A549 (cell line): ENCODE results near the gene IGF2BP3. TPM values are rescaled to one million over a fixed set of nuclear protein-coding genes. Genes with fewer than 3 reads are reported as not detected.
A peak's percentile ranks its signal among the peaks of the same experiment; 100 is the strongest.

Experiments
- ATAC-seq, 2 experiments: fragments of 200-7000 bp in 1 of 2; fragments of >200 bp in 1 of 2; cut with Nextera tagmentation in 1 of 2; cut with Tn5 transposase in 1 of 2; 3 replicates each; pipeline versions ENCODE4 v1.8.0 to v1.9.1; 2018 to 2020; ENCODE audit warnings: mild to moderate bottlenecking in 1 of 2, moderate library complexity in 1 of 2
- CTCF ChIA-PET: fragments of 300-600 bp; sonication (Branson Sonifier 250); formaldehyde crosslinking; extraction: SDS; loops from one replicate; lab custom pipeline; 2021; ENCODE audit warnings: antibody characterized with exemption, inconsistent platforms; lab: Yijun Ruan, JAX
- POLR2A ChIA-PET: fragments of 350-600 bp; formaldehyde crosslinking; extraction: SDS; loops from one replicate; lab custom pipeline; 2021; ENCODE audit warnings: antibody characterized with exemption, inconsistent platforms; lab: Yijun Ruan, JAX
- DNase-seq, 2 experiments: peaks; one replicate each; pipeline versions ENCODE4 v3.0.0 to v3.0.0-alpha.2; 2011 to 2016; ENCODE audit warnings: low read depth in 1 of 2, low spot score in 1 of 2
- FAIRE-seq: peaks from 2 replicates; lab custom pipeline; 2011; peaks lifted over from hg19 to GRCh38; lab: Jason Lieb, UNC
- H3K27ac ChIP-seq, 2 experiments: fragments of >200 bp; sonication (Bioruptor Twin); formaldehyde crosslinking; 3 replicates each; pipeline ENCODE4 v1.5.1; 2016 to 2017
- H3K4me1 ChIP-seq: fragments of >200 bp; sonication (Bioruptor Twin); formaldehyde crosslinking; 3 replicates; pipeline ENCODE4 v1.6.1; 2016
- H3K4me2 ChIP-seq: fragments of >200 bp; sonication (Bioruptor Twin); formaldehyde crosslinking; 3 replicates; pipeline ENCODE4 v1.6.1; 2016
- H3K4me3 ChIP-seq: fragments of >200 bp; sonication (Bioruptor Twin); formaldehyde crosslinking; 3 replicates; pipeline ENCODE4 v1.5.1; 2016
- H3K9me3 ChIP-seq: fragments of >200 bp; sonication (Bioruptor Twin); formaldehyde crosslinking; 3 replicates; pipeline ENCODE4 v1.6.1; 2016
- CBX8 ChIP-seq: fragments of 200-600 bp; sonication (generic); IDR thresholded peaks from 2 replicates; pipeline ENCODE4 v1.6.1; 2016
- EHF ChIP-seq: fragments of 250-450 bp; sonication (Bioruptor Pico); IDR thresholded peaks from 2 replicates; pipeline ENCODE4 v1.5.0; 2020; ENCODE audit warnings: mild to moderate bottlenecking
- FOSL2 ChIP-seq, 2 experiments: fragments of 450-650 bp in 1 of 2; fragments of >200 bp in 1 of 2; sonication (Bioruptor Twin) in 1 of 2; formaldehyde crosslinking; IDR thresholded peaks; 2 replicates each; pipeline versions ENCODE4 v1.5.0 to v1.6.1; 2016 to 2020; ENCODE audit warnings: mild to moderate bottlenecking in 1 of 2, moderate library complexity in 1 of 2
- HEYL ChIP-seq: fragments of 250-450 bp; sonication (Bioruptor Pico); IDR thresholded peaks from 2 replicates; pipeline ENCODE4 v1.8.0; 2021; ENCODE audit warnings: mild to moderate bottlenecking, moderate library complexity
- HOXA7 ChIP-seq: fragments of 250-450 bp; sonication (Bioruptor Pico); IDR thresholded peaks from 2 replicates; pipeline ENCODE4 v1.5.0; 2020; ENCODE audit warnings: mild to moderate bottlenecking, moderate library complexity
- JUNB ChIP-seq: fragments of >200 bp; sonication (Bioruptor Twin); formaldehyde crosslinking; IDR thresholded peaks from 2 replicates; pipeline ENCODE4 v1.6.1; 2016
- MAZ ChIP-seq: fragments of 150-350 bp; IDR thresholded peaks from 2 replicates; pipeline ENCODE4 v1.6.1; 2014; ENCODE audit warnings: antibody characterized with exemption, low read depth, low read length, borderline replicate concordance
- PHF8 ChIP-seq: fragments of 200-600 bp; sonication (generic); IDR thresholded peaks from 2 replicates; pipeline ENCODE4 v1.6.1; 2016; ENCODE audit warnings: low read depth, mild to moderate bottlenecking, antibody characterized with exemption, moderate library complexity, borderline replicate concordance
- ZC3H11A ChIP-seq: fragments of 450-650 bp; IDR thresholded peaks from 2 replicates; pipeline ENCODE4 v1.6.1; 2014; ENCODE audit warnings: antibody characterized with exemption, mild to moderate bottlenecking
- ZNF302 ChIP-seq: fragments of 250-450 bp; sonication (Bioruptor Pico); IDR thresholded peaks from 2 replicates; pipeline ENCODE4 v1.9.0; 2021; ENCODE audit warnings: inconsistent platforms, mild to moderate bottlenecking, moderate library complexity
- WGBS: methylation state at CpG from one replicate; pipeline ENCODE4 v1.1.6; 2017; ENCODE audit errors: missing lambda C conversion rate; 5-methylcytosine and 5-hydroxymethylcytosine counted together
- polyA plus RNA-seq, 4 experiments: library from polyadenylated mRNA; depleted of rRNA in 3 of 4; stranded (reverse); fragments of >200 nt; fragmentation: RNase III in 1 of 4; extraction: RNeasy Plus Mini Kit Qiagen cat#74134 plus additional on column Dnase treatment in 1 of 4; gene quantifications; 2 replicates in 3 of 4; 3 replicates in 1 of 4; pipeline ENCODE4 v1.2.3, GENCODE V29; 2011 to 2017
- TF ChIP-seq, protein P1 (sequence below): fragments of >200 bp; sonication (Bioruptor Twin); formaldehyde crosslinking; IDR thresholded peaks from 3 replicates; pipeline ENCODE4 v1.5.1; 2016
- TF ChIP-seq, protein P2 (sequence below): fragments of >200 bp; sonication (Bioruptor Twin); formaldehyde crosslinking; IDR thresholded peaks from 3 replicates; pipeline ENCODE4 v1.6.1; 2016
- TF ChIP-seq, protein P3 (sequence below): fragments of 250-450 bp; sonication (Bioruptor Pico); IDR thresholded peaks from 2 replicates; pipeline ENCODE4 v1.5.0; 2021; ENCODE audit warnings: mild to moderate bottlenecking, moderate library complexity, borderline replicate concordance
- TF ChIP-seq, protein P4 (sequence below): fragments of 250-450 bp; sonication (Bioruptor Pico); IDR thresholded peaks from 2 replicates; pipeline ENCODE4 v1.5.0; 2020; ENCODE audit warnings: low read depth, mild to moderate bottlenecking, moderate library complexity

Gene IGF2BP3
- polyA plus RNA-seq, 2 of the 4 experiments (the other 2 are of a cell fraction), result 26.7 to 62.0 TPM

DNA sequence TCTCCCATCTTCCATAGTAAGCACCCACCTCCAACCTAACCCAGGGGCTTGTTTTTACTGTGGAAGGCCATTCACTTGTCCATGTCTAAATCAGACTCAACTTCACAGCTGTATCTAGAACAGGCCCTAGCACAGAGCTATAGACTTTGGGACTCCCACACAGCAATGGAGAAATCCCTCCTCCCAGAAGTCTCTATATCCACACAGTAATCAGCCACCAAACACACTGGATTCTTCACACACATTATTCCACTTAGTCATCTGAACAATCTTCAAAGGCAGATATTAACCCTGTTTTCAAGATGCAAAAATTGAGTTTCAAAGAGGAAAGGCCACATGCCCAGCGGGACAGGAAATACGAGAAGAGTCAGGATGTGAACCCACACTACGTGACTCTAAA is 89.3 kb downstream of the IGF2BP3 start:
- DNase-seq (no peak), ATAC-seq (0 out of 6 replicates have a peak, but pooled peaks of 1 of the 2 experiments have one; percentile 19), FAIRE-seq (no peak)
- H3K9me3 ChIP-seq, result no peaks in the 10 kb centered on the region
- H3K27ac ChIP-seq, result no peak overlapping the region
- peaks cover 32% of the 10 kb centered on the region for H3K4me1 ChIP-seq
- no peak overlapping the region for H3K4me2 ChIP-seq
- CTCF ChIA-PET, result interaction anchor here (1.0 to 2.5 kb wide), 4 partner anchors 10 to 108 kb away, joined by 3 to 9 read pairs (median 6); no protein-coding TSS in a partner anchor
- H3K4me3 ChIP-seq, result no peak overlapping the region
- POLR2A ChIA-PET, result no interaction called here
- WGBS, result 93% methylated on average over 3 of the region's 3 CpGs
- TF ChIP-seq EHF (CRISPR knock-in tag), result no peak
- TF ChIP-seq MAZ, result no peak
- no peak for TF ChIP-seq CBX8
- TF ChIP-seq ZC3H11A, result no peak
- no peak for TF ChIP-seq PHF8
- no peak for TF ChIP-seq HEYL
- TF ChIP-seq, protein P1, sequence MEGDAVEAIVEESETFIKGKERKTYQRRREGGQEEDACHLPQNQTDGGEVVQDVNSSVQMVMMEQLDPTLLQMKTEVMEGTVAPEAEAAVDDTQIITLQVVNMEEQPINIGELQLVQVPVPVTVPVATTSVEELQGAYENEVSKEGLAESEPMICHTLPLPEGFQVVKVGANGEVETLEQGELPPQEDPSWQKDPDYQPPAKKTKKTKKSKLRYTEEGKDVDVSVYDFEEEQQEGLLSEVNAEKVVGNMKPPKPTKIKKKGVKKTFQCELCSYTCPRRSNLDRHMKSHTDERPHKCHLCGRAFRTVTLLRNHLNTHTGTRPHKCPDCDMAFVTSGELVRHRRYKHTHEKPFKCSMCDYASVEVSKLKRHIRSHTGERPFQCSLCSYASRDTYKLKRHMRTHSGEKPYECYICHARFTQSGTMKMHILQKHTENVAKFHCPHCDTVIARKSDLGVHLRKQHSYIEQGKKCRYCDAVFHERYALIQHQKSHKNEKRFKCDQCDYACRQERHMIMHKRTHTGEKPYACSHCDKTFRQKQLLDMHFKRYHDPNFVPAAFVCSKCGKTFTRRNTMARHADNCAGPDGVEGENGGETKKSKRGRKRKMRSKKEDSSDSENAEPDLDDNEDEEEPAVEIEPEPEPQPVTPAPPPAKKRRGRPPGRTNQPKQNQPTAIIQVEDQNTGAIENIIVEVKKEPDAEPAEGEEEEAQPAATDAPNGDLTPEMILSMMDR, result no peak
- TF ChIP-seq, protein P2, sequence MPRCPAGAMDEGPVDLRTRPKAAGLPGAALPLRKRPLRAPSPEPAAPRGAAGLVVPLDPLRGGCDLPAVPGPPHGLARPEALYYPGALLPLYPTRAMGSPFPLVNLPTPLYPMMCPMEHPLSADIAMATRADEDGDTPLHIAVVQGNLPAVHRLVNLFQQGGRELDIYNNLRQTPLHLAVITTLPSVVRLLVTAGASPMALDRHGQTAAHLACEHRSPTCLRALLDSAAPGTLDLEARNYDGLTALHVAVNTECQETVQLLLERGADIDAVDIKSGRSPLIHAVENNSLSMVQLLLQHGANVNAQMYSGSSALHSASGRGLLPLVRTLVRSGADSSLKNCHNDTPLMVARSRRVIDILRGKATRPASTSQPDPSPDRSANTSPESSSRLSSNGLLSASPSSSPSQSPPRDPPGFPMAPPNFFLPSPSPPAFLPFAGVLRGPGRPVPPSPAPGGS, result no peak
- TF ChIP-seq FOSL2 (IDR thresholded peaks at IDR 0.05), result no peak
- TF ChIP-seq FOSL2 (CRISPR knock-in tag; IDR thresholded peaks at IDR 0.05), result no peak
- TF ChIP-seq HOXA7, result no peak
- TF ChIP-seq, protein P3, sequence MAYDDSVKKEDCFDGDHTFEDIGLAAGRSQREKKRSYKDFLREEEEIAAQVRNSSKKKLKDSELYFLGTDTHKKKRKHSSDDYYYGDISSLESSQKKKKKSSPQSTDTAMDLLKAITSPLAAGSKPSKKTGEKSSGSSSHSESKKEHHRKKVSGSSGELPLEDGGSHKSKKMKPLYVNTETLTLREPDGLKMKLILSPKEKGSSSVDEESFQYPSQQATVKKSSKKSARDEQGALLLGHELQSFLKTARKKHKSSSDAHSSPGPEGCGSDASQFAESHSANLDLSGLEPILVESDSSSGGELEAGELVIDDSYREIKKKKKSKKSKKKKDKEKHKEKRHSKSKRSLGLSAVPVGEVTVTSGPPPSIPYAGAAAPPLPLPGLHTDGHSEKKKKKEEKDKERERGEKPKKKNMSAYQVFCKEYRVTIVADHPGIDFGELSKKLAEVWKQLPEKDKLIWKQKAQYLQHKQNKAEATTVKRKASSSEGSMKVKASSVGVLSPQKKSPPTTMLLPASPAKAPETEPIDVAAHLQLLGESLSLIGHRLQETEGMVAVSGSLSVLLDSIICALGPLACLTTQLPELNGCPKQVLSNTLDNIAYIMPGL (CRISPR knock-in tag), result no peak
- TF ChIP-seq ZNF302 (CRISPR knock-in tag), result no peak

DNA sequence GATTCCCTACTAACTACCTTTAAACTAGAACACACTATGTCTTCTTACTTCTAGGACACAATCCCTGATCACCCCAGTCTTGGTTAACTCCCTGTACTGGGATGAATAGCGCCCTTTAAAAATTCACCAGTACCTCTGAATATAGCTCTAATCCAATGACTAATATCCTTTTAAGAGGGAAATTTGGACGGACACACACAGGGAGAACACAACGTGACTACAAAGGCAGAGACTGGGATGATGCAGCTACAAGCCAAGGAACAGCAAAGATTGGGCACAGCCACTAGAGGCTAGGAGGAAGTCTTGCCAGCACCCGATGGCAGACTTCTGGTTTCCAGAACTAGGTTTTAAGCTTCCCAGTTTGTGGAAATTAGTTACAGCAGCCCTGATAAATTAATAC is 89.7 kb downstream of the IGF2BP3 start:
- Histone ChIP-seq H3K4me3 (no peak overlapping the region), H3K9me3 (no peaks in the 10 kb centered on the region), H3K4me2 (no peak overlapping the region), H3K4me1 (peaks cover 32% of the 10 kb centered on the region), H3K27ac (no peak overlapping the region)
- ChIA-PET POLR2A (no interaction called here), CTCF (interaction anchor here (0.7 to 2.5 kb wide), 5 partner anchors 10 to 166 kb away, joined by 3 to 9 read pairs (median 4); no protein-coding TSS in a partner anchor)
- ATAC-seq (no peak), FAIRE-seq (no peak), DNase-seq (no peak)
- TF ChIP-seq, protein P4, sequence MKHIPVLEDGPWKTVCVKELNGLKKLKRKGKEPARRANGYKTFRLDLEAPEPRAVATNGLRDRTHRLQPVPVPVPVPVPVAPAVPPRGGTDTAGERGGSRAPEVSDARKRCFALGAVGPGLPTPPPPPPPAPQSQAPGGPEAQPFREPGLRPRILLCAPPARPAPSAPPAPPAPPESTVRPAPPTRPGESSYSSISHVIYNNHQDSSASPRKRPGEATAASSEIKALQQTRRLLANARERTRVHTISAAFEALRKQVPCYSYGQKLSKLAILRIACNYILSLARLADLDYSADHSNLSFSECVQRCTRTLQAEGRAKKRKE (CRISPR knock-in tag), result no peak
- WGBS, result 69% methylated on average over 4 of the region's 4 CpGs

DNA sequence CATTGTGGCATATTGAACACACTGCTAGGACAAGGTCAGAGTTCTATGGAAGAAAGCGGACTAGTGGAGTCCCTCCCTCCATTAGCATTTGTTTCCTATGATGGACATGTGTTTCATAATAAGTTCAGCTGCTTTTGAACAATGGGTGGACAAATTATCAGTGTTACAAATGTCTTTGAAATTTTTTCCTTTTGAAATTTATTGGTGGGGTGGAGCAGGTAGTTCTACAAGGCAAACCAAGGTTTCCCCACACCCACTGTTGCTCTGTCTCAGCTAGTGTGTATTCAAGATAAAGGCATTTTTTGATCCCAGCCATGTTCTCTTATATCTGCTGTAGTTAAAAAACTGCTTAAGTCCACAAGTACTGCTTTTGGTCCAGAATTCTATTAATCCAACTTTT is 91.3 kb downstream of the IGF2BP3 start:
- CTCF ChIA-PET, result interaction anchor here (1.0 to 2.2 kb wide), 3 partner anchors 45 to 101 kb away, joined by 3 to 8 read pairs (median 3); no protein-coding TSS in a partner anchor
- H3K4me3 ChIP-seq, result no peak overlapping the region

More for the DNA sequence above, 91.3 kb downstream of the IGF2BP3 start:
- DNase-seq (no peak), ATAC-seq (no peak), FAIRE-seq (no peak)
- POLR2A ChIA-PET, result no interaction called here
- Histone ChIP-seq H3K9me3 (no peaks in the 10 kb centered on the region), H3K27ac (no peak overlapping the region)
- no peak for TF ChIP-seq JUNB
- TF ChIP-seq, all 56 proteins: peak for 0
- WGBS, result 93% methylated on average over 1 of the region's 1 CpG
- peaks cover 32% of the 10 kb centered on the region for H3K4me1 ChIP-seq
- no peak overlapping the region for H3K4me2 ChIP-seq
